SKM-1 treated with dmso at 0.1 percent for 144 hours (cell line): ENCODE measurements around the gene SPRR2D.
"Not testable (repeated sequence)": the region's sequence is repeated elsewhere in the genome, so short reads cannot be mapped to it uniquely, and the experiment has no call there.

Experiments
- DNase-seq: peaks from one replicate; lab custom pipeline; 2025; ENCODE audit not compliant: unreplicated experiment; lab: John Stamatoyannopoulos, UW

SPRR2D gene

GRCh38 chr1:153021829-153022228, 19.1 kb downstream of the SPRR2D start:
- DNase-seq = not testable (repeated sequence)

- DNase-seq = not testable (repeated sequence)
Measured at GRCh38 chr1:153011235-153011758, 29.6 kb downstream of the SPRR2D start.

GRCh38 chr1:153001382-153001781, 39.5 kb downstream of the SPRR2D start, which contains the start of gene SPRR3:
SPRR3 (plus strand) TSS chr1:153001749; CDS start chr1:153003021, 1,272 bp downstream.
- DNase-seq = no peak

GRCh38 chr1:153000294-153000693, 40.6 kb downstream of the SPRR2D start:
- DNase-seq = no peak

DNA sequence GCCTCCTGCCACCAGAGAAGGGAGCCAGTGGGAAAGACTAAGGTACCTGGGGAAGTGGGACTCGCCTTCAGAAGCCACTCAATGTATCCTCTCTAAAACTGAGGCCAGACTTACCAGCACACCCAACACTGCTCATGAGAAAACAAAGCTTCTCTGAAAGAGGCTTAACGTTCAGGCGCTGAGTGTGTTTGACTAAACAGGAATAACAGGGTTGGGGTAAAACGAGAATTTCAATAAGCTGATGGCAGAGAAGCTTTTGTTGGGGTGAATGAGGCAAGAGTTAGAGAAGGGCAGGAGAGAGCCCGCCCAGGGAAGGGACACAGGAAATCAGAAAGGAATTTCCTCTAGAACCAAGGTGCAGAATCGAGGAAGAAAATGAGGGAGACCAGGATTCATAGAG, 41.1 kb downstream of the SPRR2D start:
- DNase-seq = no peak

DNA sequence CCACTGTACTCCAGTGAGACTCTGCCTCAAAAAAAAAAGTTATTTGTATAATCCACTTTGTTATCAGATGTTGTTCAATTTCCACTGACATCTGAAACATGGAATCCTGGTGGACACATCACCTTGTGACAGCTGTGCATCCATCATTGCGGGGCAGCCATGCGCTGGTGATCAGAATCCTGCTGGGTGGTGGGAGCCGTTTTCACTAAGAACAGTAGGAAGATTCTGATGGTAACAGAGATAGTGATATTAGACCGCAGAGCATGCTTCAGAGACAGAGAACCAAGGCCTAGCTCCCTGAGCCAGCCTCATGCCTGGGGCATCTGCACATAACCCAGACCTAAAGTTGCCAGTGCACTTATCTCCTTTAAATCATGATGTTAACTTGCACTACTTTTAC, 42.4 kb downstream of the SPRR2D start:
- DNase-seq = no peak

GRCh38 chr1:152997901-152998300, 43.0 kb downstream of the SPRR2D start:
- no peak for DNase-seq

DNA sequence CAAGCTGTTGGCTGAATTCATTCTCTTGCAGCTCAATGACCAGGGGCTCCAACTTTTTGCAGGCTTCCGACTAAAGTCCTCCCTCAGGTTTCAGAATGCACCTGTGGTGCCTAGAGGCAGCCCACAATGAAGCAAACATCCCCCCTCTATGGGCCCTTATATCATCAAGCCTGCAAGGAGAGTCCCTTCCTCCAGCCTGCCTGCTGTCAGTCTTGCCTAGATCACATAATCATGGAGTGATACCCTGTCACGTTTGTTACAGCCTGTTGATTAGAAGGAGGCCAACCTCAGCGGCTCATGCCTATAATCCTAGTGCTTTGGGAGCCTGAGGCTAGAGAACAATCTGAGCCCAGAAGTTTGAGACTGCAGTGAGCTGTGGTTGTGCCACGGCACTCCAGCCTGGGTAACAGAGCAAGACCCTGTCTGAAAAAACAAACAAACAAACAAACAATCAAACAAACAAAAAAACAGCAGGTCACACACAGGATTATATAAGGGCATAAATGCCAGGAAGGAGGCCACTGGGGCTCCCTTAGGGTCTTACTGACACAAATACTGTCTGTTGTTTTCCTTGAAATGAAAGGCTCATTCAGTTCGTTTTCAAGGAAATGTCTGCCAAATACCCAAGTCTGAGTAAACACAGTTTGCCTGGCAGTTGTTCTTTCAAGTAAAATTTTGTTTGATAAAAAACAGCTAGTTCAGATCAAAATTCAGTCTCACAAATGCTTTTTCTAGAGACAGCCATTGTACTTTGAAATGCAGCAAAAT, 44.1 kb downstream of the SPRR2D start:
- DNase-seq = no peak

DNA sequence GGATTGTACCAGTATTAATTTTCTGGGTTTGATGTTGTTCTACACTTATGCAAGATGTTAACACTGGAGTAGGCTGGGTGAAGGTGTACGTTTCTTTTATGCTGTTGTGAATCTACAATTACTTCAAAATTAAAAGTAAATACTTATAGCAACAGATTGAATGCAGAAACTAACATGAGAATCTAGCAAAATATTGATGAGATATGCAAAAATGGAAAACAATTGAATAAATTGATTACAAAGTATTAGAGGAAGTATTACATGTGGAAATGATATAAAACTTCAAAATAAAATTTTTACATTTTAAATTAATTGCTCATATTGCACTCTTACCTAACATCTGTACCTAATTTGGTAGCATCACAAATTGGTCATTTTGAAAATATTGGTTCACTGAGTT, 45.1 kb downstream of the SPRR2D start:
- no peak for DNase-seq

- DNase-seq = no peak
Measured at GRCh38 chr1:152993186-152993585, 47.7 kb downstream of the SPRR2D start.
